NT2/D1 (cell line): ENCODE data around the gene ZFYVE19.

Experiments used
- SUZ12 ChIP-seq: IDR thresholded peaks from 2 replicates; pipeline ENCODE4 v1.6.1; 2011; ENCODE audit not compliant: insufficient read length, insufficient read depth; ENCODE audit errors: extremely low read depth
- YY1 ChIP-seq: IDR thresholded peaks from 2 replicates; pipeline ENCODE4 v1.6.1; 2011; ENCODE audit not compliant: insufficient read length, insufficient read depth
- ZNF274 ChIP-seq: IDR thresholded peaks from 2 replicates; pipeline ENCODE4 v1.6.1; 2011; ENCODE audit warnings: mild to moderate bottlenecking, low read depth, low read length

DNA sequence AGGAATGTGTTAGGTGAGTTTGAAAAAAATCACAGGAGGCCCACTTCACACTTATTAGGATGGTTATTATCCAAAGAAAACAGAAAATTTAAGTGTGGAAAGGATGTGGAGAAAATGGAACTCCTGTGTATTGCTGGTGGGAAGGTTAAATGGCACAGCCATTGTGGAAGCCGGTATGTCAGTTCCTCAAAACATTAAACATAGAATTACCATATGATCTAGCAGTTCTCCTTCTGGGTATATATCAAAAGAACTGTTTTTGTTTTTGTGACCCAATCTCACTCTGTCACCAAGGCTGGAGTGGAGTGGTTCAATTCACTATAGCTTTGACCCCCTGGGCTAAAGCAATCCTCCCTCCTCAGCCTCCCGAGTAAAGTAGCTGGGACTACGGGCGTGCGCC is 10.4 kb upstream of the ZFYVE19 start:
- TF ChIP-seq YY1, result no peak
- no peak for TF ChIP-seq SUZ12
- TF ChIP-seq ZNF274, result no peak
